Measurements from ENCODE around the gene SLC22A23.

DNA sequence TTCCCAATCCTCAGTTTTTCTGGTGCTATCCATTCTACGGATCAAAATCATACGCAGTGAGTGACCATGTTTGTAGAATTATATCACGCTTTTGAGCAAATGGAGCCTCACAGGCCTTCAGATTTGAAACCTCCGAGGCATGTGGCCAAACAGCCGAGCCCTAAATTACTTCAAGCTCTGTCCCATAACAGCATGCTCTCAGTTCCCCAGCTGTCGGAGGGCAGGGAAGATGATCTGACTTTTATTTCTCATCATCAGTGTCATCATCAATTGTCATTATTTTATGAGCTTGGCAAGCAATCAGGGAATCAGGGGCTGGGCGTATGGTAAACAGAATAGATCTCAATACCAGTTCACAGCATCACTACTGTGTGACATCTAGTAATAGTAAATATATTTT is 124.9 kb downstream of the SLC22A23 start:
- no peak for TF ChIP-seq POLR2A (IDR thresholded peaks at IDR 0.05)
- TF ChIP-seq, protein P1, sequence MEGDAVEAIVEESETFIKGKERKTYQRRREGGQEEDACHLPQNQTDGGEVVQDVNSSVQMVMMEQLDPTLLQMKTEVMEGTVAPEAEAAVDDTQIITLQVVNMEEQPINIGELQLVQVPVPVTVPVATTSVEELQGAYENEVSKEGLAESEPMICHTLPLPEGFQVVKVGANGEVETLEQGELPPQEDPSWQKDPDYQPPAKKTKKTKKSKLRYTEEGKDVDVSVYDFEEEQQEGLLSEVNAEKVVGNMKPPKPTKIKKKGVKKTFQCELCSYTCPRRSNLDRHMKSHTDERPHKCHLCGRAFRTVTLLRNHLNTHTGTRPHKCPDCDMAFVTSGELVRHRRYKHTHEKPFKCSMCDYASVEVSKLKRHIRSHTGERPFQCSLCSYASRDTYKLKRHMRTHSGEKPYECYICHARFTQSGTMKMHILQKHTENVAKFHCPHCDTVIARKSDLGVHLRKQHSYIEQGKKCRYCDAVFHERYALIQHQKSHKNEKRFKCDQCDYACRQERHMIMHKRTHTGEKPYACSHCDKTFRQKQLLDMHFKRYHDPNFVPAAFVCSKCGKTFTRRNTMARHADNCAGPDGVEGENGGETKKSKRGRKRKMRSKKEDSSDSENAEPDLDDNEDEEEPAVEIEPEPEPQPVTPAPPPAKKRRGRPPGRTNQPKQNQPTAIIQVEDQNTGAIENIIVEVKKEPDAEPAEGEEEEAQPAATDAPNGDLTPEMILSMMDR (IDR thresholded peaks at IDR 0.05): no peak
